CD14-positive monocyte (primary cell): Measurements from ENCODE around the gene ZNF282. TPM values are rescaled to one million over a fixed set of nuclear protein-coding genes. Genes with fewer than 3 reads are reported as not detected.

ENCODE experiments used
- DNase-seq, 3 donors: peaks; one replicate each; pipeline ENCODE4 v3.0.0-alpha.2; 2011 to 2022
- H2AFZ ChIP-seq: 2 replicates; pipeline ENCODE4 v1.6.0; 2012; ENCODE audit warnings: mild to moderate bottlenecking, low read depth, low read length, inconsistent platforms; ENCODE audit not compliant: insufficient read depth, poor library complexity, severe bottlenecking
- H3K27ac ChIP-seq, 2 donors: 1 replicate in 1 of 2; 2 replicates in 1 of 2; pipeline ENCODE4 v1.5.1; 2012 to 2013; ENCODE audit warnings: low read length in 2 of 2, control low read depth in 1 of 2, inconsistent platforms in 1 of 2, low read depth in 1 of 2, mild to moderate bottlenecking in 1 of 2
- H3K27me3 ChIP-seq, 2 donors: one replicate each; pipeline versions ENCODE4 v1.6.0 to v1.6.1; 2011 to 2013; ENCODE audit warnings: low read length in 2 of 2; ENCODE audit not compliant: control insufficient read depth in 2 of 2, insufficient read depth in 2 of 2
- H3K36me3 ChIP-seq, 2 donors: replicated peaks in 1 of 2; 1 replicate in 1 of 2; 2 replicates in 1 of 2; pipeline versions ENCODE4 v1.5.1 to v1.6.1; 2012 to 2013; ENCODE audit warnings: low read length in 2 of 2, control low read depth in 1 of 2, inconsistent platforms in 1 of 2, mild to moderate bottlenecking in 1 of 2; ENCODE audit not compliant: insufficient read depth in 2 of 2, control insufficient read depth in 1 of 2
- H3K4me1 ChIP-seq, 2 donors: 1 replicate in 1 of 2; 2 replicates in 1 of 2; pipeline versions ENCODE4 v1.5.1 to v1.6.1; 2012 to 2013; ENCODE audit warnings: low read length in 2 of 2, control low read depth in 1 of 2, inconsistent platforms in 1 of 2, mild to moderate bottlenecking in 1 of 2, moderate library complexity in 1 of 2; ENCODE audit not compliant: insufficient read depth in 2 of 2, control insufficient read depth in 1 of 2
- H3K4me2 ChIP-seq: replicated peaks from 2 replicates; pipeline ENCODE3; 2012; ENCODE audit warnings: low read length, moderate library complexity, mild to moderate bottlenecking; ENCODE audit not compliant: poor library complexity, severe bottlenecking; ENCODE audit errors: extremely low read depth
- H3K4me3 ChIP-seq, 3 experiments: fragments of 200-600 bp in 1 of 3; sonication (generic) in 1 of 3; replicated peaks in 1 of 3; 1 replicate in 2 of 3; 2 replicates in 1 of 3; pipeline ENCODE4 v1.5.1; 2011 to 2013; ENCODE audit warnings: low read length in 3 of 3, mild to moderate bottlenecking in 3 of 3, control low read depth in 2 of 3, low read depth in 2 of 3, inconsistent platforms in 1 of 3, moderate library complexity in 1 of 3
- H3K79me2 ChIP-seq: 2 replicates; pipeline ENCODE4 v1.6.0; 2012; ENCODE audit warnings: mild to moderate bottlenecking, control low read depth, inconsistent platforms, low read length, moderate library complexity; ENCODE audit not compliant: insufficient read depth
- H3K9ac ChIP-seq: 2 replicates; pipeline ENCODE4 v1.6.0; 2017; ENCODE audit warnings: low read length, mild to moderate bottlenecking; ENCODE audit not compliant: insufficient read depth, poor library complexity, severe bottlenecking
- H3K9me3 ChIP-seq, 2 donors: replicated peaks in 1 of 2; 1 replicate in 1 of 2; 2 replicates in 1 of 2; pipeline versions ENCODE4 v1.5.1 to v1.6.1; 2012 to 2013; ENCODE audit warnings: low read length in 2 of 2, control low read depth in 1 of 2; ENCODE audit not compliant: control insufficient read depth in 1 of 2, insufficient read depth in 1 of 2
- H4K20me1 ChIP-seq: 2 replicates; pipeline ENCODE4 v1.6.0; 2012; ENCODE audit warnings: mild to moderate bottlenecking, low read length, control low read depth, moderate library complexity; ENCODE audit not compliant: insufficient read depth
- H3K27ac Mint-ChIP-seq, 7 donors: one replicate each; pipeline ENCODE4 v1.8.0; 2020; ENCODE audit warnings: mild to moderate bottlenecking in 7 of 7, mixed read lengths in 7 of 7, moderate library complexity in 6 of 7, inconsistent platforms in 2 of 7
- H3K27me3 Mint-ChIP-seq, 3 donors: one replicate each; pipeline ENCODE4 v1.8.0; 2021 to 2022; ENCODE audit warnings: low read depth in 3 of 3, mild to moderate bottlenecking in 3 of 3, mixed read lengths in 3 of 3, moderate library complexity in 3 of 3, inconsistent platforms in 1 of 3
- H3K36me3 Mint-ChIP-seq, 2 donors: one replicate each; pipeline ENCODE4 v1.8.0; 2020; ENCODE audit warnings: mixed read lengths in 2 of 2, inconsistent platforms in 1 of 2, mild to moderate bottlenecking in 1 of 2
- H3K4me1 Mint-ChIP-seq: one replicate; pipeline ENCODE4 v1.8.0; 2020; ENCODE audit warnings: mild to moderate bottlenecking, mixed read lengths
- H3K4me3 Mint-ChIP-seq, 2 donors: one replicate each; pipeline ENCODE4 v1.8.0; 2020; ENCODE audit warnings: mild to moderate bottlenecking in 2 of 2, mixed read lengths in 2 of 2, moderate library complexity in 1 of 2
- H3K9me3 Mint-ChIP-seq, 7 donors: one replicate each; pipeline ENCODE4 v1.8.0; 2020 to 2022; ENCODE audit warnings: mixed read lengths in 7 of 7, mild to moderate bottlenecking in 6 of 7, moderate library complexity in 6 of 7, inconsistent platforms in 2 of 7
- CTCF ChIP-seq: fragments of 200-600 bp; IDR thresholded peaks from one replicate; pipeline ENCODE4 v1.8.0; 2022; ENCODE audit warnings: antibody characterized with exemption, mild to moderate bottlenecking
- whole genome bisulfite sequencing: methylation state at CpG from one replicate; pipeline ENCODE4 v1.1.5; 2013; ENCODE audit warnings: missing lambda C conversion rate; ENCODE audit not compliant: insufficient coverage; 5-methylcytosine and 5-hydroxymethylcytosine counted together
- intact Hi-C, 2 donors: fragments of 100-400 bp; cut with micrococcal nuclease; formaldehyde crosslinking; loops; one replicate each; pipeline versions ENCODE4 v1.15.0 to v1.15.1; 2023
- polyA plus RNA-seq, 3 donors: library from polyadenylated mRNA; depleted of rRNA in 1 of 3; unstranded in 2 of 3; stranded (reverse) in 1 of 3; fragments of 300-500 nt in 2 of 3; fragments of >200 nt in 1 of 3; fragmentation: Illumina TruSeq in 2 of 3; gene quantifications; 1 replicate in 2 of 3; 2 replicates in 1 of 3; pipeline ENCODE4 v1.2.3, GENCODE V29; 2012 to 2021

ZNF282 gene
- polyA plus RNA-seq, 3 donors, result 0.51 to 6.2 (median 0.86) TPM

- Histone ChIP-seq H3K4me1 (peaks cover 17 to 21% of the 10 kb centered on the region in 2 donors), H3K36me3 (peaks cover 33 to 37% of the 10 kb centered on the region in 2 donors), H3K9me3 (no peaks in the 10 kb centered on the region), H3K27me3 (no peaks in the 10 kb centered on the region), H3K27ac (peak overlapping the region; percentile 3 to 76), H3K4me3 (peak overlapping the region; percentile 45 to 93 (median 65)), H3K4me2 (peak overlapping the region; percentile 92), H4K20me1 (peaks cover 11% of the 10 kb centered on the region), H3K79me2 (peaks cover 41% of the 10 kb centered on the region), H2AFZ (peak overlapping the region; percentile 85), H3K9ac (peak overlapping the region; percentile 78)
- Mint-ChIP-seq H3K27me3 (peaks cover 0 to 4% (median 2%) of the 10 kb centered on the region in 3 donors), H3K4me1 (peaks cover 23% of the 10 kb centered on the region), H3K27ac (peak overlapping the region in 5 of 7 donors; percentile 32 to 82 (median 65)), H3K36me3 (peaks cover 32 to 40% of the 10 kb centered on the region in 2 donors), H3K4me3 (peak overlapping the region; percentile 78 to 91), H3K9me3 (peaks cover 0 to 2% (median 0%) of the 10 kb centered on the region in 7 donors)
- 32% methylated on average over 2 of the region's 7 CpGs for WGBS
- no peak for TF ChIP-seq CTCF
- no peak for DNase-seq
- intact Hi-C loops, result no loop called here
These were observed 1.4 kb downstream of the ZNF282 start for GRCh38 chr7:149196705-149197171.

GRCh38 chr7:149197675-149198074, 2.3 kb downstream of the ZNF282 start:
- Mint-ChIP-seq H3K9me3 (peaks cover 0 to 2% (median 0%) of the 10 kb centered on the region in 7 donors), H3K27me3 (no peaks in the 10 kb centered on the region), H3K4me3 (no peak overlapping the region), H3K36me3 (peaks cover 35 to 48% of the 10 kb centered on the region in 2 donors), H3K4me1 (peaks cover 23% of the 10 kb centered on the region), H3K27ac (no peak overlapping the region)
- Histone ChIP-seq H4K20me1 (peaks cover 11% of the 10 kb centered on the region), H3K79me2 (peaks cover 41% of the 10 kb centered on the region), H3K27ac (no peak overlapping the region), H3K4me3 (no peak overlapping the region), H3K4me2 (no peak overlapping the region), H3K9ac (peak overlapping the region; percentile 78), H2AFZ (no peak overlapping the region), H3K4me1 (peaks cover 17 to 21% of the 10 kb centered on the region in 2 donors), H3K9me3 (no peaks in the 10 kb centered on the region), H3K27me3 (no peaks in the 10 kb centered on the region), H3K36me3 (peaks cover 36 to 42% of the 10 kb centered on the region in 2 donors)
- intact Hi-C loops, result no loop called here
- no peak for DNase-seq
- 89% methylated on average over 2 of the region's 4 CpGs for WGBS
- no peak for TF ChIP-seq CTCF
